ENCODE measurements around the gene GPR108.
A peak's percentile ranks its signal among the peaks of the same experiment; 100 is the strongest.
"Not testable (repeated sequence)": the region's sequence is repeated elsewhere in the genome, so short reads cannot be mapped to it uniquely, and the experiment has no call there.

GPR108 gene

DNA sequence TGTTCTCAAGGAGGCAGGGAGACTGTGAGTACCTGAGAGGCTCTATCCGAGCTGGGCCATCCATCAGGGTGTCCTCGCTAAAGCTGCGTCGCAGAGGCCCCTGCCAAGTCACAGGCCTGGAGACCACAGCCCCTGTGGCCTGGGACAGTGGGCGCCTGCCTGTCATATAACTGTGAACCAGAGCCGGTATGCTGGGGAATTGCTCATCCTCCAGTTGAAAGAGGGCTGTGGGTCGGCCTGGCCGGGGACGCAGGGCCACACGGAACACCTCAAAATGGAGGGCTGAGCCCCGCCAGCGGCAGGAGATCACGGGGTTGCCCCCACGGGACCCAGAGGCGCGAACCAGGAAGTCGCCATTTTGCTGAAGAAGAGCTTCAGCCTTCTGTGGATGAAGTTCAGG, 23.2 kb upstream of the GPR108 start:
- no peak for DNase-seq

DNA sequence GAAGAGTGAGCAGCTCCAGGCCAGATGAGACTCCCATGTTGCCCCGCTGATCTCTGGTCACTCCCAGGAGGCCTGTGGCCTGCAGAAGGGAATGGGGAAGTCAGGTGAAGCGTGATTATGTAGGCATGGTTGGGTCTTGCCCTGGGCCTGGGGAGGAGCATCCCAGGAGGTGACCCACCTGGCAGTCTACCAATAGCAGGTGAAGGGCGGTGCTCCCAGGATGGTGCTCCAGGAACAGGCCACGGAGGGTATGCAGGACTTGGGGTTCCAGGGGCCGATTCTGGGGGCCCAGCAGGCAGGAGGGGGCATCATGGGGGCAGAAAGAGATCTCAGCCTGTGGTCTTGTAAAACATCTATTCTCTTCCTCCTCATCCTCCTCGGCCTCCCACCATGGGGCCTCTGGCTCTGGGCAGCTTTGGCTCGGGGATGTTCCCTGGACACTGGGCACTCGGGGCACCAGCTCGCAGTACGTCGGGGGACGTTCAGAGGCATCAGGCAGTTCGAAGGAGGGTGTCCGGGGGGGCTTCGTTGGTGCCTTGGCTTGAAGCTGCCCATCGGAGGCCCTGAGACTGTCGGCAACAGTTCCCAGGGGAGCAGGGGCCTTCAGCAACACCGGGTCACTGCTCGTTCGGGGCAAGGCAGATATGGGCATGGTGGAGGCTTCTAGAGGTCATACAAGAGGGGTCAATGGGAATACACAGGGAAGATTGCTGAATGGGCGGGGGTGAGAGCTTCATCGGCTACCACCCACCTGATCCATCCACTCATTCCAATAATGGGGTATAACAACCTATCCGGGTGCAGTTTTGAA, 17.5 kb upstream of the GPR108 start:
- DNase-seq: no peak

GRCh38 chr19:6754136-6754535, 16.8 kb upstream of the GPR108 start:
- DNase-seq: no peak

GRCh38 chr19:6753178-6754031, 16.0 kb upstream of the GPR108 start:
- peak; percentile 18 for DNase-seq

DNA sequence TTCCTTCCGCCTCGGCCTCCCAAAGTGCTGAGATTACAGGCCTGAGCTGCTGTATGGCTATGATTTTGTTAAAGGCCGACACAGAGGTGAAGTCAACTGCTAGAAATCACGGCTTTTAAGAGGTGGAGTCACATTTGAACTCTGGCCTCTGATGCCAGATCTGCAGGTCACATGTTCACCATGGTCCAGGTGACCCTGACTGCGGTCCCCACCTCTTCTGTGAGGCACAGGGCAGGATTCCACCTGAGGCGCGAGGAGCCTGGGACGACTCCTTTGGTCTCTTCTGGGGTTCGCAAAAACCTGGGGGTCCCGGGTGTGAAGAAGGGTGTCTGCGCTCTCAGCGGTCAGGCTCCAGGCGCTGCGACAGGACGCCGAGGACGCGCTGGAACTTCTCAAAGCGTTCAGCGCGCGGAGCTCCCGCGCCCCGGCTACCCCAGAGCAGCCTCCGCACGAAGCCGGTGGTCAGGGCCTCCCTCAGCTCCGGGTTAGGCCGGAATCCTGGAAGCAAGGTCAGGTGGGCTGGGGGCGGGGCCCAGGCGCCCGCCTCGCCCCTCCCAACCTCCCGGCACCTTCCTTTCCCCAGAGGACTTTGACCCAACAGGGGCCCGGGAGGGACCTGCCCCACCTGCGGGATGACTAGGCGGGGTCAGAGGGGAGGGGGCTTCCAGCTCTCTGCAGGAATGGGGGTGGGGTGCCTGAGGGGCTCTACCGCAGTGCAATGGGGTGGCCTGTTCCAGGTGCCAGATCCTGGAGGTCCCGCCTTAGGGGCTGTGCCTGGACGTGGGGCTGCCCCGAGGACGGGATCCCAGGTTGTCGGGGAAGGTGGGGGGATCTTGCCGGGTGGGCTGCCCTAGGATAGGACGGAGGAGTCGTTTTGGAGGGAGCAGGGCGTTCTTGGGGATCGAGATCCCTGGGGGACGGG, 15.1 kb upstream of the GPR108 start:
- DNase-seq: no peak

GRCh38 chr19:6751189-6751588, 13.8 kb upstream of the GPR108 start:
- no peak for DNase-seq

DNA sequence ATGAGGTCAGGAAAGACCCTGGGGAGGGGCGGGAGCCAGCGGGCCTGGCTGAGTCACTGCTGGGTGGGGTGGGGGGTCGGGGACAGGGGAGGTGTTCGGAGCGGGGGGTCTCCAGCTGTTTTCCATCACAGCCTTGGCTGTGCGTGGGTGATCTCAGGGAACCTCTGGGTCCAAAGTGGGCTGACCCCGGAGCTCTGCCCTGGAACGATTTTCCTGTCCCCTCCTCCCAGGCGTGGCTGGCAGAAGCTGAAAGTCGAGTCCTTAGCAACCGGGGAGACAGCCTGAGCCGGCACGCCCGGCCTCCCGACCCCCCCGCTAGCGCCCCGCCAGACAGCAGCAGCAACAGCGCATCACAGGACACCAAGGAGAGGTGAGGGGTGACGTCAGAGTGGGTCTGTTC, 12.7 kb upstream of the GPR108 start:
- no peak for DNase-seq

- DNase-seq: not testable (repeated sequence)
Observed at GRCh38 chr19:6748543-6748942, 11.2 kb upstream of the GPR108 start.

DNA sequence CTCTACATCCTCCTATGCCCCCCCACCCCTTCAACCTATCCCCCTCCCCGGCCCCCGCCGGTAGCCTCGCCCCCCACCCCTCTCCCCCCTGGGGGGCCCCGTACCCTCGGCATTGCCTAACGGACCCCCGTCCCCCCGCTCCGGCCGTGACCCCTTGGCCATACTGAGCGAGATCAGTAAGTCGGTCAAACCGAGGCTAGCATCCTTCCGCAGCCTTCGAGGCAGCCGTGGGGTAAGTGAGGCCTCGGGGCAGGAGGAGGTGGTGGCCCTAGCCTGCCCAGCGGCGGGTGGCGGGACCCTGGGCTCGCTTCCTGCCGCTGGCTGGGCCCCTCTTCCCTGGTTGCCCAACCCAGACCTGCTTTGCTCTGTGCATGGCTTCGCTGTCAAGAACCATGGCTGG, 8.6 kb upstream of the GPR108 start:
- DNase-seq: no peak

GRCh38 chr19:6744381-6745301, 7.3 kb upstream of the GPR108 start:
- no peak for DNase-seq

DNA sequence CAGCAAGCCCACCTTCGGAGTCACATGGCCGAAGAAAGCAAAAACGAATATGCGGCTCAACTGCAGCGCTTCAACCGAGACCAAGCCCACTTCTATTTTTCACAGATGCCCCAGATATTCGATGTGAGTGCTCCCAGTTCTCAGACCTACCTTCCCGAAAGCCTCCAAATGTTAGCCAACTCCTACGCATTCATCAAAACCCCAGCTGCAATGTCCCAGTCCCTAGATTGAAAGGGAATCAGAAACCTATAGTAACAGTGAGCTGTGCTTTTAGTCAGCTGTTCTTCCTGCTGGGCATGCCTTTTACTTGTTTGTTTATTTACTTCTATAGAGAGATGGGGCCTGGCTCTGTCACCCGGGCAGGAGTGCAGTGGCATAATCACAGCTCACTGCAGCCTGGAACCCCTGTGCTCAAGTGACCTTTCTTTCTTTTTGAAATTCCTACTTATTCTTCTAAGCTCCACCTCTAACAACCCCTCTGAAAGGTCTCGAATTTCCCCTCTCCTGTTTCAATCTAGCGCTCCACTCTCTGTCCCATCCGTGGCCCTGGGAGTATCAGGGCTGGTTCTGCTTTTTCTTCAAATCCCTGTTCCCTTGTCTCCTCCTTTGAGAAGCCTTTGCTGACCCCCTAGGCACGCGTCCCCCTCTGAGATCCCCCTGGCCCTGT, 6.5 kb upstream of the GPR108 start:
- DNase-seq: no peak

- no peak for DNase-seq
Observed at GRCh38 chr19:6743066-6743465, 5.7 kb upstream of the GPR108 start.

- DNase-seq: peak; percentile 48
Observed at GRCh38 chr19:6740589-6741343, 3.4 kb upstream of the GPR108 start.

DNA sequence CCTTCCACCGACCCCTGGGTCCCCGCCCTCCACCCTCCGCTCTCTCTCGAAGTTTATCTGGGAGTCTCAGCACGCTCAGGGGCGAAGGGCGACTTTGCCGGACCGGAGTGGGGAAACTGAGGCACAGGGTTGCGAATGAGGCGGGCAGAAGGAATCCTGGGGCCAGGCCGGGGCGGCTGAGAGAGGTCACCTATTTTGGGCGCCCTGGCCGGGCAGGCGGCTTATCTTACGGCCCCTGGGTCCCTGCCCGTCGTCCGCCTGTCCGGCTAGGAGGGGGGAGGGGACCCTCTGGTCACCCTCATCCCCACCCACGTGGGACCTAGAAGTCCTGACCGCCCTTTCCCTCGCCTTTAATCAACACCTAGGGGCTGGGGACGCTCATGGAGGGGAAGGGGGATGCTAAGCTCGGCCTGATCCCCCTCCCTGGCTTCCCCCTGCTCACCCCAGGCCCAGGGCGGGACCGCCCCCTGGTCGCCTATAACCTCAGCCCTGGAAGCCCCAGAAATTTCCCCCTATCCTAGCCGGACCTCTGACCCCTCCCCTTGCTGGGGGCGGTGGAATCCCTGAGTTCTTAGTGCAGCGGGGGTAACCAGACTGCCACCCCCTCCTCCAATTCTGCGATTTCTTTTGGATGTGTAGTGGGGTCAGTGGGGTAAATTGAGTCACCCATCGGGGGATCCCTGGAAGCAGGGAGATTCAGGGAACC, 2.7 kb upstream of the GPR108 start:
- peak; percentile 27 for DNase-seq

DNA sequence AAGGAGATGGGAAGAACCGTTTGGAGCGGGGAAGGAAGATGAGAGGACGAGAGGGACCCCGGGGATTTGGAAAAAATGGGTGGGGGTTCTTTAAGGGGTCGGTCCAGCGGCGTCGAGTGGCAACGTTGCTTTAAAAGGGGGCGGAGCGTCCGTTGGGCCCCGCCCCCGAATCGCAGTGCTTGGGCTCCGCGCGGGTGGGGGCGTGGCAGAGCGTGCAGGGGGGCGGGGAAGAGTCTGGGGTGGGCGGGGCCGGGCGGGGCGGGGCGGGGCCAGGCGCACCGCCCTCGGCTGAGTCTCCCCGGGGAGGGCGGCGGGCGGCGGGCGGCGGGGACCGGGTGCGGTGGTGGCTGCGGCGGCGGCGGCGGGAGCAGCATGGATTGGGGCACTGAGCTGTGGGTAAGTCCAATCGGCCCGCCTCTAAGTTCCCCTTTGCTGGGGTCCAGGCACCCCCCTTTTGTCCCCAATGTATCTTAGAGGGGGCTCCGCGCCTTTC, 2.1 kb upstream of the GPR108 start, which contains the start of gene TRIP10:
Gene TRIP10, plus strand, starts transcription at position 291 of the 493 bp plus-strand sequence. Its CDS starts 82 bp downstream, at position 373.
- peak; percentile 91 for DNase-seq

DNA sequence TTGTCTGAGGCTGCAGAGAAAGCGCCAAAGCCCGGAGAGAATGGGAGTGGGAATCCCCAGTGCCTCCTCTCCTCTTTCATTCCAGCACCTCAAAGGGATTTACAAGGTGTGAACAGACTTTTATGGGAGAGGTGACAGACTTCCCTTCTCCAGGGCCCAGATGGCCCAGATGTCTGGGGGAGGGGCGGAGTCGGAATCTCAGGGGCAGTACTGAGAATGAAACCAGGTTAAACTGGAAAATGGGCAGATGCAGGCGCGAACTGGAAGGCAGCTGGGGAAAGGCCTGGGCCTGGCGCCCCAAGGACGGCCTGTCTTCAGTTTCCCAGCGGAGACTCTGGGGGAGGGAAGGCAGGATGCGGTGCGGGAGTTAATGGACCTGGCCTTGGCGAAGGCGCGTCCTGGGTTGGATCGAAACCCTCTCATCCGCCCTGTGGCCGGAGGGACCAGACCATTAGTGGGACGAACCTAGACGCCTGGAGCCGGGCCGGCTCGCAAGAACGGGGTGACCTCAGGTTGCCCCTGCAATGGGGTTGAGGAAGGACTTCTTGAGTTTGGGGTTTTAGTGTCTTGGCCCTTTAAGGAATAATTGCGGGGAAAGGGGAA, 1.5 kb upstream of the GPR108 start:
- peak; percentile 67 for DNase-seq

DNA sequence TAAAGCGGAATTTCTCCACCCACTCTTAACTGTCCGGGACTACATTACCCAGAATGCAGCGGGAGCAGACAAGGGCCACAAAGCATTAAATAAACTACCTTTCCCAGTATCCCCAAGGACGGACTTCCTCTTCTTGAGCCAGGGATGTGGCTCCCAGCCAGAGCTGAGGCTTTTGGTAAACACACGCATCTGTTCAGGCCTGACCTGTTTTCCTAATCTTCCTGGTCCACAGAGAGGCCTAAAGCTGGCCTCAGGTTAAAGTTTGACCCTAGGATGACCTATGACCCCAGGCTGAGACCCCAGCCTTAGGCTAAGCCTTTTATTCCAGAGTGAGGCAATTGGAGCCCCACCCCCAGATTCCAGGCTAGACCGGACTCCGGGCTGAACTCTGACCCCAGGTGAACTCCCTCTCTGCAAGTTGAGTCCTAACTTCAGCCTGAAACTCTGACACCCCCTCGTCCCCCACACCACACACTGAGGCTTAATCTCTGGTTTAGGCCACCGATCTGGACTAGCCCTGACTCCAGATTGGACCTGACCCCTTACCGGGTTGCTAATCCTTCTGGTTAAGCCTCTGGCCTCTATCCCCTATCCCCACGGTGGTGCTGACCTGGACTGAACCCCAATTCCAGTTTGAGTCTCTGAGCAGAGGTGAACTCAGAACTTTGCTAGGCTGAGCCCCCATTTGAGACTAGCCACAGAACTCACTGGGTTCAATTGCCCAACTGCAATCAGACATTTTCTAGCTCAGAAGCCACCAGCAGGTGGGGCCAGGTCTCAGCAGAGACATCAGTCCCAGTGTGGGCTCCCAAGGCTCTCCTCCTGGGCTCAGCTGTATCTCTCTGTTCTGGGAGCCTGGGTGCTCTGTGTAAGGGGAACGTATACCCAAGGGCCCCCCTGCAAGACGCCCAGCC, 750 bp upstream of the GPR108 start:
- peak; percentile 90 for DNase-seq

DNA sequence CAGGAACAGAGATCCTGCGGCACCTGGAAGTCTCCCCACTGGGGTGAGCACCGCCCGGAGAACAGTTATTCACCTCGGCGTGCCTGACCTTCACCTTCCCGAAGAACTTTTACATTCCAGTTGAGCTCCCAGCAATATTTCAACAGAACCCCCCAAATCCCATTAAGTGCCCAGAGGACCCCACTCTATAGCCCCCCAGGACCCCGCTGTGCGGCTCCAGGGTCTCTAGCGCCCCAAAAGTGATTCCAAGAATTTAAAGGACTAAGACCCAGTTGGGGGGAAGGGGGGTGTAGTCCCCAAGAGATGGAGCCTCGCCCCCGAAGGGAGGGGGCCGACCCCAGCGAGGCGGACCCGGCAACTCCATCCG, 480 bp downstream of the GPR108 start:
- no peak for DNase-seq
